ENCODE data around the gene DTD1. TPM values are rescaled to one million over a fixed set of nuclear protein-coding genes. Genes with fewer than 3 reads are reported as not detected.

The DTD1 gene
- total RNA-seq, 1 experiment from 2014 or later, result 16.6 TPM

- no peak overlapping the region for H3K27ac ChIP-seq (ENCODE audit: low read depth, low read length, poor library complexity, severe bottlenecking)
- ChIA-PET CTCF (interaction anchor here (0.6 kb wide), 1 partner anchor 1030 kb away, joined by 7 read pairs; no protein-coding TSS in a partner anchor), POLR2A (ENCODE audit: low non-redundant PET) (no interaction called here)
- intact Hi-C loops (cut with micrococcal nuclease; ENCODE audit: unreplicated experiment), result no loop called here
- no peaks in the 10 kb centered on the region for H3K9me3 ChIP-seq (ENCODE audit: low read depth, low read length, poor library complexity, severe bottlenecking)
- H3K27me3 ChIP-seq (replicated peaks; ENCODE audit: insufficient read depth, low read depth, low read length, poor library complexity), result no peaks in the 10 kb centered on the region
- TF ChIP-seq EZH2 (IDR thresholded peaks at IDR 0.05; ENCODE audit: borderline replicate concordance, low read depth, low read length, poor library complexity, severe bottlenecking) (no peak), CTCF (conservative IDR thresholded peaks at IDR 0.05; ENCODE audit: low read depth, low read length) (no peak)
- no peaks in the 10 kb centered on the region for H3K36me3 ChIP-seq (ENCODE audit: insufficient read depth, low read length, poor library complexity, severe bottlenecking)
- no peak overlapping the region for H3K4me3 ChIP-seq (ENCODE audit: low read depth, low read length, poor library complexity, severe bottlenecking)
- BruUV-seq (replicated peaks), result no TSS peak
- H3K4me1 ChIP-seq (ENCODE audit: insufficient read depth, low read length, poor library complexity, severe bottlenecking), result no peaks in the 10 kb centered on the region
- no peak for DNase-seq (ENCODE audit: low spot score)
Observed at GRCh38 chr20:18662279-18663040, 74.6 kb downstream of the DTD1 start.

GRCh38 chr20:18663932-18664331 is 76.1 kb downstream of the DTD1 start:
- no peaks in the 10 kb centered on the region for H3K27me3 ChIP-seq (replicated peaks; ENCODE audit: insufficient read depth, low read depth, low read length, poor library complexity)
- ChIA-PET CTCF (no interaction called here), POLR2A (ENCODE audit: low non-redundant PET) (no interaction called here)
- H3K27ac ChIP-seq (ENCODE audit: low read depth, low read length, poor library complexity, severe bottlenecking), result no peak overlapping the region
- H3K36me3 ChIP-seq (ENCODE audit: insufficient read depth, low read length, poor library complexity, severe bottlenecking), result no peaks in the 10 kb centered on the region
- BruUV-seq (replicated peaks), result no TSS peak
- TF ChIP-seq CTCF (conservative IDR thresholded peaks at IDR 0.05; ENCODE audit: low read depth, low read length) (no peak), EZH2 (IDR thresholded peaks at IDR 0.05; ENCODE audit: borderline replicate concordance, low read depth, low read length, poor library complexity, severe bottlenecking) (no peak)
- no peak overlapping the region for H3K4me3 ChIP-seq (ENCODE audit: low read depth, low read length, poor library complexity, severe bottlenecking)
- H3K9me3 ChIP-seq (ENCODE audit: low read depth, low read length, poor library complexity, severe bottlenecking), result no peaks in the 10 kb centered on the region
- intact Hi-C loops (cut with micrococcal nuclease; ENCODE audit: unreplicated experiment), result no loop called here
- no peak for DNase-seq (ENCODE audit: low spot score)
- H3K4me1 ChIP-seq (ENCODE audit: insufficient read depth, low read length, poor library complexity, severe bottlenecking), result no peaks in the 10 kb centered on the region

- ChIA-PET POLR2A (ENCODE audit: low non-redundant PET) (no interaction called here), CTCF (no interaction called here)
- no peaks in the 10 kb centered on the region for H3K4me1 ChIP-seq (ENCODE audit: insufficient read depth, low read length, poor library complexity, severe bottlenecking)
- H3K4me3 ChIP-seq (ENCODE audit: low read depth, low read length, poor library complexity, severe bottlenecking), result no peak overlapping the region
- no peak overlapping the region for H3K27ac ChIP-seq (ENCODE audit: low read depth, low read length, poor library complexity, severe bottlenecking)
- H3K9me3 ChIP-seq (ENCODE audit: low read depth, low read length, poor library complexity, severe bottlenecking), result no peaks in the 10 kb centered on the region
- DNase-seq (ENCODE audit: low spot score), result no peak
- BruUV-seq (replicated peaks), result no TSS peak
- intact Hi-C loops (cut with micrococcal nuclease; ENCODE audit: unreplicated experiment), result no loop called here
- H3K36me3 ChIP-seq (ENCODE audit: insufficient read depth, low read length, poor library complexity, severe bottlenecking), result no peaks in the 10 kb centered on the region
- no peak for TF ChIP-seq CTCF (conservative IDR thresholded peaks at IDR 0.05; ENCODE audit: low read depth, low read length)
- no peak for TF ChIP-seq EZH2 (IDR thresholded peaks at IDR 0.05; ENCODE audit: borderline replicate concordance, low read depth, low read length, poor library complexity, severe bottlenecking)
- no peaks in the 10 kb centered on the region for H3K27me3 ChIP-seq (replicated peaks; ENCODE audit: insufficient read depth, low read depth, low read length, poor library complexity)
Observed at GRCh38 chr20:18665135-18665534, 77.3 kb downstream of the DTD1 start.

Data from A673 (cell line).